NT2/D1 (cell line): Measurements from ENCODE around the gene STAP2.

Experiments used
- YY1 ChIP-seq: IDR thresholded peaks from 2 replicates; pipeline ENCODE4 v1.6.1; 2011; ENCODE audit not compliant: insufficient read length, insufficient read depth
- ZNF274 ChIP-seq: IDR thresholded peaks from 2 replicates; pipeline ENCODE4 v1.6.1; 2011; ENCODE audit warnings: mild to moderate bottlenecking, low read depth, low read length

GRCh38 chr19:4300589-4300988, 38.0 kb downstream of the STAP2 start:
- TF ChIP-seq YY1, result no peak
- no peak for TF ChIP-seq ZNF274
